ENCODE measurements around the gene MPDU1. TPM values are rescaled to one million over a fixed set of nuclear protein-coding genes. Genes with fewer than 3 reads are reported as not detected.

The MPDU1 gene
- polyA plus RNA-seq, 1 donor (not counting 4 experiments of a cell fraction or from before 2014, with no cell fraction given): 57.8 TPM

- Histone ChIP-seq H3K4me3 (ENCODE audit: control insufficient read depth in 2 of 3, extremely low read depth in 1 of 3, insufficient read depth in 2 of 3, low read depth in 1 of 3, low read length in 3 of 3) (no peak within 1 kb of the TSS), H3K27me3 (ENCODE audit: control insufficient read depth, extremely low read depth, insufficient read depth, low read length) (no peaks in the 10 kb centered on the region), H3K4me1 (ENCODE audit: control insufficient read depth, extremely low read depth, insufficient read depth, low read length) (peaks cover 3% of the 10 kb centered on the region), H3K4me2 (ENCODE audit: control insufficient read depth, extremely low read depth, insufficient read depth, low read depth, low read length) (no peak within 1 kb of the TSS), H3K9me1 (ENCODE audit: control insufficient read depth, extremely low read depth, insufficient read depth, low read length) (no peaks in the 10 kb centered on the region), H2AFZ (ENCODE audit: control insufficient read depth, low read length) (no peak within 1 kb of the TSS), H3K79me2 (ENCODE audit: control insufficient read depth, insufficient read depth, low read length) (peaks cover 2% of the 10 kb centered on the region), H4K20me1 (ENCODE audit: control insufficient read depth, extremely low read depth, insufficient read depth, low read length) (no peaks in the 10 kb centered on the region), H3K9ac (ENCODE audit: control insufficient read depth, extremely low read depth, insufficient read depth, low read length) (no peak within 1 kb of the TSS), H3K9me3 (ENCODE audit: control insufficient read depth, low read depth, low read length) (no peaks in the 10 kb centered on the region), H3K36me3 (ENCODE audit: control insufficient read depth in 2 of 2, extremely low read depth in 1 of 2, insufficient read depth in 2 of 2, low read length in 2 of 2) (no peaks in the 10 kb centered on the region), H3K27ac (ENCODE audit: control insufficient read depth, insufficient read depth, low read length) (no peak within 1 kb of the TSS)
- dilution Hi-C loops (cut with MboI; ENCODE audit: extremely low pct_ligation_motif_present, low sequenced_read_pairs): no loop called here
- no peak for FAIRE-seq
- no peak for TF ChIP-seq CTCF (optimal IDR thresholded peaks at IDR 0.05 in 1 of 3, IDR thresholded peaks at IDR 0.05 in 1 of 3, conservative IDR thresholded peaks at IDR 0.05 in 1 of 3; ENCODE audit: extremely low read depth in 1 of 3, insufficient read depth in 2 of 3, low read length in 3 of 3)
- no peak for TF ChIP-seq EZH2 (IDR thresholded peaks at IDR 0.05; ENCODE audit: low read length)
- DNase-seq (ENCODE audit: low read depth, low spot score): no peak
Measured at GRCh38 chr17:7629939-7630571, 46.4 kb downstream of the MPDU1 start, which contains the start of gene SHBG. Gene SHBG (plus strand): TSS chr17:7630135. CDS start chr17:7630173, 38 bp downstream.

- no peak for DNase-seq (ENCODE audit: low read depth, low spot score)
- Histone ChIP-seq H3K79me2 (ENCODE audit: control insufficient read depth, insufficient read depth, low read length) (peaks cover 2% of the 10 kb centered on the region), H3K9ac (ENCODE audit: control insufficient read depth, extremely low read depth, insufficient read depth, low read length) (no peak overlapping the region), H3K9me3 (ENCODE audit: control insufficient read depth, low read depth, low read length) (no peaks in the 10 kb centered on the region), H3K4me1 (ENCODE audit: control insufficient read depth, extremely low read depth, insufficient read depth, low read length) (peaks cover 3% of the 10 kb centered on the region), H3K27ac (ENCODE audit: control insufficient read depth, insufficient read depth, low read length) (no peak overlapping the region), H4K20me1 (ENCODE audit: control insufficient read depth, extremely low read depth, insufficient read depth, low read length) (no peaks in the 10 kb centered on the region), H3K4me2 (ENCODE audit: control insufficient read depth, extremely low read depth, insufficient read depth, low read depth, low read length) (no peak overlapping the region), H3K27me3 (ENCODE audit: control insufficient read depth, extremely low read depth, insufficient read depth, low read length) (no peaks in the 10 kb centered on the region), H3K4me3 (ENCODE audit: control insufficient read depth in 2 of 3, extremely low read depth in 1 of 3, insufficient read depth in 2 of 3, low read depth in 1 of 3, low read length in 3 of 3) (no peak overlapping the region), H3K9me1 (ENCODE audit: control insufficient read depth, extremely low read depth, insufficient read depth, low read length) (no peaks in the 10 kb centered on the region), H2AFZ (ENCODE audit: control insufficient read depth, low read length) (no peak overlapping the region), H3K36me3 (ENCODE audit: control insufficient read depth in 2 of 2, extremely low read depth in 1 of 2, insufficient read depth in 2 of 2, low read length in 2 of 2) (no peaks in the 10 kb centered on the region)
- no peak for FAIRE-seq
- TF ChIP-seq CTCF (optimal IDR thresholded peaks at IDR 0.05 in 1 of 3, IDR thresholded peaks at IDR 0.05 in 1 of 3, conservative IDR thresholded peaks at IDR 0.05 in 1 of 3; ENCODE audit: extremely low read depth in 1 of 3, insufficient read depth in 2 of 3, low read length in 3 of 3) (no peak), EZH2 (IDR thresholded peaks at IDR 0.05; ENCODE audit: low read length) (no peak)
- dilution Hi-C loops (cut with MboI; ENCODE audit: extremely low pct_ligation_motif_present, low sequenced_read_pairs): no loop called here
Measured at GRCh38 chr17:7631398-7632380, 48.0 kb downstream of the MPDU1 start.

All from keratinocyte (primary cell).